ENCODE data around the gene LONP1.

Gene LONP1

GRCh38 chr19:5697022-5697889 is 22.7 kb downstream of the LONP1 start (continued):
- TF ChIP-seq ZNF280D (tag by site-specific recombination; IDR thresholded peaks at IDR 0.05), result no peak
- no peak for TF ChIP-seq ZBTB49 (tag by site-specific recombination; IDR thresholded peaks at IDR 0.05; ENCODE audit: low read depth)
- TF ChIP-seq KLF7 (tag by site-specific recombination; IDR thresholded peaks at IDR 0.05; ENCODE audit: borderline replicate concordance), result peak; percentile 68; the same call in 1 of the 2 replicates
- peak; percentile 62; the same call in 1 of the 2 replicates for TF ChIP-seq ZNF24 (tag by site-specific recombination; IDR thresholded peaks at IDR 0.05)
- no peak for TF ChIP-seq ZNF449 (tag by site-specific recombination; IDR thresholded peaks at IDR 0.05)
- TF ChIP-seq INSM2 (tag by site-specific recombination; IDR thresholded peaks at IDR 0.05), result peak; percentile 70; the same call in 1 of the 2 replicates
- 0 out of 2 replicates have a peak, but pooled peaks have one; percentile 8 for TF ChIP-seq ZNF394 (tag by site-specific recombination; IDR thresholded peaks at IDR 0.05; ENCODE audit: borderline replicate concordance)
- 0 out of 2 replicates have a peak, but pooled peaks have one; percentile 48 for TF ChIP-seq ZBTB6 (tag by site-specific recombination; IDR thresholded peaks at IDR 0.05)
- peak; percentile 87 for TF ChIP-seq ZXDB (tag by site-specific recombination; IDR thresholded peaks at IDR 0.05)
- TF ChIP-seq ZNF239 (tag by site-specific recombination; IDR thresholded peaks at IDR 0.05), result peak; percentile 81; the same call in 1 of the 2 replicates
- no peak for TF ChIP-seq HOXA7 (CRISPR knock-in tag; IDR thresholded peaks at IDR 0.05; ENCODE audit: borderline replicate concordance)
- TF ChIP-seq ZNF596 (tag by site-specific recombination; IDR thresholded peaks at IDR 0.05), result no peak
- no peak for TF ChIP-seq ZNF341 (tag by site-specific recombination; IDR thresholded peaks at IDR 0.05; ENCODE audit: low read depth)
- no peak for TF ChIP-seq ZNF621 (tag by site-specific recombination; IDR thresholded peaks at IDR 0.05)
- no peak for TF ChIP-seq HOXD13 (CRISPR knock-in tag; IDR thresholded peaks at IDR 0.05; ENCODE audit: borderline replicate concordance)
- TF ChIP-seq ZNF571 (tag by site-specific recombination; IDR thresholded peaks at IDR 0.05), result no peak
- no peak for TF ChIP-seq ZNF548 (tag by site-specific recombination; IDR thresholded peaks at IDR 0.05)
- no peak for TF ChIP-seq ZNF175 (tag by site-specific recombination; IDR thresholded peaks at IDR 0.05)
- TF ChIP-seq ZNF521 (tag by site-specific recombination; IDR thresholded peaks at IDR 0.05), result no peak
- TF ChIP-seq ZNF561 (tag by site-specific recombination; IDR thresholded peaks at IDR 0.05; ENCODE audit: borderline replicate concordance), result no peak
- TF ChIP-seq ZNF350 (tag by site-specific recombination; IDR thresholded peaks at IDR 0.05), result no peak
- no peak for TF ChIP-seq ZNF654 (tag by site-specific recombination; IDR thresholded peaks at IDR 0.05; ENCODE audit: low read depth)
- TF ChIP-seq ZNF37A (tag by site-specific recombination; IDR thresholded peaks at IDR 0.05), result no peak
- TF ChIP-seq ZBTB44 (tag by site-specific recombination; IDR thresholded peaks at IDR 0.05), result no peak
- TF ChIP-seq ZNF26 (tag by site-specific recombination; IDR thresholded peaks at IDR 0.05), result no peak
- peak; percentile 31 for TF ChIP-seq SP7 (tag by site-specific recombination; IDR thresholded peaks at IDR 0.05)
